OCI-LY1 (cell line): ENCODE measurements around the gene CDC42EP2.

Source experiments
- CTCF ChIP-seq: fragments of 200-600 bp; sonication (generic), shearing (Covaris generic); IDR thresholded peaks from 2 replicates; pipeline ENCODE4 v1.5.1; 2017; ENCODE audit warnings: mild to moderate bottlenecking, antibody characterized with exemption, low read length, moderate library complexity, mixed read lengths
- EZH2 ChIP-seq: fragments of 200-600 bp; sonication (generic), shearing (Covaris generic); IDR thresholded peaks from 2 replicates; pipeline ENCODE4 v1.8.0; 2017; ENCODE audit warnings: borderline replicate concordance, mixed run types, mild to moderate bottlenecking, antibody characterized with exemption, low read length, moderate library complexity, mixed read lengths

- no peak for TF ChIP-seq CTCF
- no peak for TF ChIP-seq EZH2
Measured at GRCh38 chr11:65362320-65362931, 47.8 kb downstream of the CDC42EP2 start.
